Activated CD4-positive, alpha-beta T cell treated with anti-CD3 and anti-CD28 coated beads, Interleukin-2, amount 10 ng/mL, durations not matched to agents 7 days and 5 days (primary cell): Measurements from ENCODE around the gene VPS51. TPM values are rescaled to one million over a fixed set of nuclear protein-coding genes. Genes with fewer than 3 reads are reported as not detected.
A peak's percentile ranks its signal among the peaks of the same experiment; 100 is the strongest.
"Not testable (repeated sequence)": the region's sequence is repeated elsewhere in the genome, so short reads cannot be mapped to it uniquely, and the experiment has no call there.

ENCODE experiments used
- CTCF ChIA-PET: fragments of 350-600 bp; sonication (Branson Sonifier 250); formaldehyde crosslinking; loops from one replicate; lab custom pipeline; 2021; ENCODE audit warnings: antibody characterized with exemption; lab: Charles Lee
- POLR2A ChIA-PET: fragments of 350-600 bp; sonication (Branson Sonifier 250); formaldehyde crosslinking; loops from one replicate; lab custom pipeline; 2021; ENCODE audit warnings: antibody characterized with exemption; lab: Charles Lee
- DNase-seq: peaks from one replicate; pipeline ENCODE4 v3.0.0-alpha.2; 2020
- H3K27ac Mint-ChIP-seq: one replicate; pipeline ENCODE4 v1.8.0; 2021; ENCODE audit warnings: mild to moderate bottlenecking, moderate library complexity, mixed read lengths
- H3K27me3 Mint-ChIP-seq: one replicate; pipeline ENCODE4 v1.8.0; 2021; ENCODE audit warnings: mixed read lengths
- H3K36me3 Mint-ChIP-seq: one replicate; pipeline ENCODE4 v1.8.0; 2021; ENCODE audit warnings: low read depth, mixed read lengths
- H3K4me1 Mint-ChIP-seq: one replicate; pipeline ENCODE4 v1.8.0; 2021; ENCODE audit warnings: mixed read lengths
- H3K4me3 Mint-ChIP-seq: one replicate; pipeline ENCODE4 v1.8.0; 2021; ENCODE audit warnings: mild to moderate bottlenecking, moderate library complexity, mixed read lengths
- H3K9me3 Mint-ChIP-seq: one replicate; pipeline ENCODE4 v1.8.0; 2021; ENCODE audit warnings: mixed read lengths
- total RNA-seq, 2 experiments: library from RNA; stranded (reverse); gene quantifications; one replicate each; pipeline ENCODE4 v1.2.3, GENCODE V29; 2021

The VPS51 gene
- total RNA-seq, 2 experiments from 2014 or later = 146 to 148 TPM

DNA sequence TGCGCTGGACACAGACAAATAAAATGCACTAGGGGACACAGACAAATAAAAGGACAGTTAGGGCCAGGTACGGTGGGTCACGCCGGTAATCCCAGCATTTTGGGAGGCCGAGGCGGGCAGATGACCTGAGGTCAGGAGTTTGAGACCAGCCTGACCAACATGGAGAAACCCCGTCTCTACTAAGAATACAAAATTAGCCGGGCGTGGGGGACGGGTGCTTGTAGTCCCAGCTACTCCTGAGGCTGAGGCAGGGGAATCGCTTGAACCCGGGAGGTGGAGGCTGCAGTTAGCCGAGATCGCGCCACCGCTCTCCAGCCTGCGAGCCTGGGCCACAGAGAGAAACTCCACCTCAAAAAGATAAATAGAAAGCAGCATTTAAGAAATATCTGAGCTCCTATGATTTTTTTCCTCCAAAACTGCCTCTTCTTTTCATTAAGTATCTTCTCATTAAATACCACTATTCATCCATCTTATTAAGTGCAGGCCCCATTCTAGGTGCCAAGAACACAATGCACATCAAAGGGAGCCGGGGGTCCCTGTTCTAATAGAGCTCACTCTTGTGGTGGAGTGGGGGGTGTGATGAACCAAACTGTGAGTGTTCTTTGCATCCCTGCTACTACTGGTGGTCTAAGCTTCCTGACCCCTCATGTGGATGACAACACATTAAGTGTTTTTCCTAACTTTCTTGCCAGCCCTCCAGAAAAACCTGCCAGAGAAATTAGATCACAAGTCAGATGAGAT is 22.3 kb downstream of the VPS51 start:
- CTCF ChIA-PET = interaction anchor here (0.6 to 2.5 kb wide), 18 partner anchors 9 to 484 kb away, joined by 3 to 12 read pairs (median 4); partner anchors contain the start of genes ARL2, CAPN1, CDCA5 and MAJIN
- no peaks in the 10 kb centered on the region for H3K27me3 Mint-ChIP-seq
- POLR2A ChIA-PET = interaction anchor here (0.6 to 1.1 kb wide), 2 partner anchors 144 to 531 kb away, joined by 3 read pairs; partner anchors contain the start of gene POLA2
- no peaks in the 10 kb centered on the region for H3K9me3 Mint-ChIP-seq
- H3K4me3 Mint-ChIP-seq = peak overlapping the region; percentile 87
- peaks cover 40% of the 10 kb centered on the region for H3K36me3 Mint-ChIP-seq
- peak overlapping the region; percentile 96 for H3K27ac Mint-ChIP-seq
- peaks cover 65% of the 10 kb centered on the region for H3K4me1 Mint-ChIP-seq
- DNase-seq = no peak

DNA sequence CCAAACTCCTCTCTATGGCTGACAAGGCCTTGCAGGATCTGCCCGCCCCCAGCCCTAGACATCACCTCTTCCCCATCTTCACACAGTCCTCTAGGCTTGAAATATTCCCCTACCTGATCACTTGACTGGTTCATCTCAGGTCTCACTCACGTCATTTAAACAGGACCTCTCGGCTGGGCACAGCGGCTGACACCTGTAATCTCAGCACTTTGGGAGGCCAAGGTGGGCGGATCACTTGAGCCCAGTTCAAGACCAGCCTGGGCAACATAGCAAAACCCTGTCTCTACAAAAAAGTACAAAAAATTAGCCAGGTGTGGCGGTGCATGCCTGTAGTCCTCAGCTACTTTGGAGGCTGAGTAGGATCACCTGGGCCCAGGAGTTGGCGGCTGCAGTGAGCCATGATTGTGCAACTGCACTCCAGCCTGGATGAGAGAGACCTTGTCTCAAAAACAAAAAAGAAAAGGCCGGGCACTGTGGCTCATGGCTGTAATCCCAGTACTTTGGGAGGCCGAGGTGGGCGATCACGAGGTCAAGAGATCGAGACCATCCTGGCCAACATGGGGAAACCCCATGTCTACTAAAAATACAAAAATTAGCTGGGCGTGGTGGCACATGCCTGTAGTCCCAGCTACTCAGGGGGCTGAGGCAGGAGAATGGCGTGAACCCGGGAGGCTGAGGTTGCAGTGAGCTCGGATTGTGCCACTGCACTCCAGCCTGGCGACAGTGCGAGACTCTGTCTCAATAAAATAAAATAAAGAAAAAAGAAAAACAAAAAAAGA is 23.1 kb downstream of the VPS51 start:
- H3K27ac Mint-ChIP-seq = peak overlapping the region; percentile 99
- H3K4me3 Mint-ChIP-seq, POLR2A ChIA-PET, DNase-seq, H3K27me3 Mint-ChIP-seq, H3K9me3 Mint-ChIP-seq: not testable (repeated sequence)
- CTCF ChIA-PET = interaction anchor here (0.6 to 2.5 kb wide), 7 partner anchors 10 to 110 kb away, joined by 3 to 8 read pairs (median 4); partner anchors contain the start of genes CAPN1, SAC3D1 and SNX15
- peaks cover 42% of the 10 kb centered on the region for H3K36me3 Mint-ChIP-seq
- peaks cover 59% of the 10 kb centered on the region for H3K4me1 Mint-ChIP-seq

DNA sequence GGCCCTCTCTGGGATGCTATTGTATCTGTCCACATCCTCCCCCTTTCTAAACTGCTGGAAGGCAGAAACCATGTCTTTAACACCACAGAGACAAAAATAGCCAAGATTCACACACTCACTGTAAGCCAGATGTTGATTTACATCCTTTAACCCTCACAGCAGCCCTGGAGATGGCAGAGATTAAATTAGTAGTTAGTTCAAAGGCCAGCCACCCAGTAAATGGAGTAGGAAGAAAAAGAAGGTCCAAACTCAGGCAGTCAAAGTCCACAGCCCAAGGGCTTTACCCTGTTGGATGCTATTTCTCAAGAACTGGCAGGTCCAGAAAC is 23.6 kb downstream of the VPS51 start:
- H3K27ac Mint-ChIP-seq = peak overlapping the region; percentile 99
- DNase-seq = no peak
- H3K9me3 Mint-ChIP-seq = no peaks in the 10 kb centered on the region
- peaks cover 46% of the 10 kb centered on the region for H3K36me3 Mint-ChIP-seq
- ChIA-PET CTCF (interaction anchor here (1.4 kb wide), 1 partner anchor 9 kb away, joined by 4 read pairs; no protein-coding TSS in a partner anchor), POLR2A (no interaction called here)
- peaks cover 60% of the 10 kb centered on the region for H3K4me1 Mint-ChIP-seq
- no peaks in the 10 kb centered on the region for H3K27me3 Mint-ChIP-seq
- H3K4me3 Mint-ChIP-seq = no peak overlapping the region

GRCh38 chr11:65120831-65121230 is 24.8 kb downstream of the VPS51 start:
- Mint-ChIP-seq H3K4me3 (peak overlapping the region; percentile 98), H3K27ac (peak overlapping the region; percentile 99), H3K9me3 (no peaks in the 10 kb centered on the region), H3K36me3 (peaks cover 49% of the 10 kb centered on the region), H3K4me1 (peaks cover 54% of the 10 kb centered on the region), H3K27me3 (no peaks in the 10 kb centered on the region)
- DNase-seq = no peak
- ChIA-PET POLR2A (no interaction called here), CTCF (interaction anchor here (0.8 to 2.2 kb wide), 3 partner anchors 11 to 22 kb away, joined by 3 to 6 read pairs (median 4); no protein-coding TSS in a partner anchor)

GRCh38 chr11:65121447-65121864 is 25.4 kb downstream of the VPS51 start:
- H3K36me3 Mint-ChIP-seq = peaks cover 53% of the 10 kb centered on the region

DNA sequence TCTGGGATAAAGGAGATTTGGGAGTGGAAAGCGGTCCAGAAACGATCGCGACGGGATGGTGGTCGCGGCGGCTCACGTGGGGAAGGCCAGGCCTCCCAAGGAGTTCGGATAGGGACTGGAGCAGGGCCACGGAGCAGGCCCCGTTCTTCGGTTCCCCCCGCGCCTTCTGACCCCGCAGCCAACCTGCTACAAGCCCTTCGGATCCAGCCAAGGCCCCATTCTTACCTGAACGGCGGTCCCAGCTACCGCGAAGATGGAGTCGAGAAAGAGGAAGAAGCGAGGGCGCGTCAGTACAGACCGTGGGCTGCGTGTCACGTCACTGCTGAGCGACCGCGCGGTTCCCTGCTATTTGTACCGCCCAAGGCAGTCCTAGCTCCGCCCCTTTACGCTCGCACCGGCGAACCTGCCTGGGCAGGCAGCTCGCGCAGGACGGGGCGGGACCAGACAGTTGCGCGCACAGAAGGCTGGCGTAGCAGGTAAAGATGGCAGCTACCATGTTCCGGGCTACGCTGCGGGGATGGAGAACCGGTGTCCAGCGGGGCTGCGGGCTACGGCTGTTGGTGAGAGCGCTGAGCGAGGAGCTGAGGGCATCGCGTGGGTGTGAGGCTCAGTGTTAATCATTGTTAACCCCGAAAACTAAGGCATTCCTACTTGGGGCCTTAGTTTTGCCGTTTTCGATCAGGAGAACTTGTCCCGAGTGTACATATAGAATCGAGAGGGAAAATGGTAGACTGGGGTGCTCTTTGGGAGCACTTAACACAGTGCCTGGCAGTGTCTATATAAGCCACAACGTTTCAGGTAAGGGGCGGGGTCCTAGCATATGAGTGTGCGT is 26.1 kb downstream of the VPS51 start, which contains the start of the genes FAU and MRPL49:
TSS of gene FAU (minus strand) at position 270 of the 832 bp plus-strand sequence. CDS start 321 bp downstream, outside the sequence.
TSS of gene MRPL49 (plus strand) at position 457 of the 832 bp plus-strand sequence. CDS start at position 483, 26 bp downstream.
- Mint-ChIP-seq H3K4me1 (peaks cover 44% of the 10 kb centered on the region), H3K36me3 (peaks cover 58% of the 10 kb centered on the region), H3K9me3 (no peaks in the 10 kb centered on the region), H3K4me3 (peak within 1 kb of the TSS; percentile 98), H3K27ac (peak within 1 kb of the TSS; percentile 99), H3K27me3 (no peaks in the 10 kb centered on the region)
- ChIA-PET POLR2A (interaction anchor here (0.6 to 1.0 kb wide), 6 partner anchors 10 to 648 kb away, joined by 3 to 5 read pairs (median 3); partner anchors contain the start of gene SYVN1), CTCF (interaction anchor here (0.7 to 2.2 kb wide), 15 partner anchors 9 to 394 kb away, joined by 3 to 8 read pairs (median 4); partner anchors contain the start of genes ARL2 and CAPN1)
- peak; percentile 100 for DNase-seq

More at GRCh38 chr11:65121447-65121864, 25.4 kb downstream of the VPS51 start:
- H3K4me3 Mint-ChIP-seq = peak overlapping the region; percentile 98
- H3K27me3 Mint-ChIP-seq = no peaks in the 10 kb centered on the region
- no peaks in the 10 kb centered on the region for H3K9me3 Mint-ChIP-seq
- peaks cover 47% of the 10 kb centered on the region for H3K4me1 Mint-ChIP-seq
- CTCF ChIA-PET = interaction anchor here (0.8 to 2.2 kb wide), 13 partner anchors 8 to 342 kb away, joined by 3 to 8 read pairs (median 4); partner anchors contain the start of genes ARL2 and CAPN1
- POLR2A ChIA-PET = interaction anchor here (0.6 to 1.0 kb wide), 5 partner anchors 10 to 600 kb away, joined by 3 to 5 read pairs (median 3); partner anchors contain the start of gene SYVN1
- DNase-seq = peak; percentile 40
- H3K27ac Mint-ChIP-seq = peak overlapping the region; percentile 99

DNA sequence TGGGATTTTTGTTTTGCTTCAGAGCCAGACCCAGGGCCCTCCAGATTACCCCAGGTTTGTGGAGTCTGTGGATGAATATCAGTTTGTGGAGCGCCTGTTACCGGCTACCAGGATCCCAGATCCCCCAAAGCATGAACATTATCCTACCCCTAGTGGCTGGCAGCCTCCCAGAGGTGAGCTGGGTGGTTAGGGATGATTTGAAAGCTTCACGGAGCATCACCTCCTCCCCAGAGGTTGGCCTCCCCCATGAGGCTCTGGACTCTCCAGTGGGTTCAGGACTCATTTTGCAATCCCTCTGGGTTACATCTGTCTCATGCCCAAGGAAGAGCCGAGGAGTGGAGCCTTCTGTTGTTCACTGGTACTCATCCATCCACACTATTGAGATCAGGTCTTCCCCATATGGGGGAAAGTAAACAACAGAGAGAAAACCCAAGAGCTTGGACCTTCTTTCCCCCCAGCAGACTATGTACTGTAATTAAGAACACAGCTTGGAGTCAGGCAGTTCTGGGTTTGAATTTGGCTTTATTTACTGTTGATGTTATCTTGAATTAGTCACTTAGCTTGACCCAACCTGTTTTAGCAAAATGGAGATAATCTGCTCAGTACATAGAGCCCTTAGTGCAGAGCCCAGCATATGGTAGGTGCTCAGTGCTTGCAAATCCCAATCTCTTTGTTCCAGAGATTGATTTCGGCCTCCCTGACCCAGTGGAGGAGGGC is 28.6 kb downstream of the VPS51 start:
- no peak for DNase-seq
- H3K4me3 Mint-ChIP-seq = peak overlapping the region; percentile 33
- H3K4me1 Mint-ChIP-seq = peaks cover 32% of the 10 kb centered on the region
- POLR2A ChIA-PET = no interaction called here
- H3K27me3 Mint-ChIP-seq = no peaks in the 10 kb centered on the region
- peaks cover 46% of the 10 kb centered on the region for H3K36me3 Mint-ChIP-seq
- H3K27ac Mint-ChIP-seq = no peak overlapping the region
- CTCF ChIA-PET = interaction anchor here (1.0 to 1.7 kb wide), 3 partner anchors 12 to 14 kb away, joined by 4 read pairs; partner anchors contain the start of gene TM7SF2
- H3K9me3 Mint-ChIP-seq = no peaks in the 10 kb centered on the region

DNA sequence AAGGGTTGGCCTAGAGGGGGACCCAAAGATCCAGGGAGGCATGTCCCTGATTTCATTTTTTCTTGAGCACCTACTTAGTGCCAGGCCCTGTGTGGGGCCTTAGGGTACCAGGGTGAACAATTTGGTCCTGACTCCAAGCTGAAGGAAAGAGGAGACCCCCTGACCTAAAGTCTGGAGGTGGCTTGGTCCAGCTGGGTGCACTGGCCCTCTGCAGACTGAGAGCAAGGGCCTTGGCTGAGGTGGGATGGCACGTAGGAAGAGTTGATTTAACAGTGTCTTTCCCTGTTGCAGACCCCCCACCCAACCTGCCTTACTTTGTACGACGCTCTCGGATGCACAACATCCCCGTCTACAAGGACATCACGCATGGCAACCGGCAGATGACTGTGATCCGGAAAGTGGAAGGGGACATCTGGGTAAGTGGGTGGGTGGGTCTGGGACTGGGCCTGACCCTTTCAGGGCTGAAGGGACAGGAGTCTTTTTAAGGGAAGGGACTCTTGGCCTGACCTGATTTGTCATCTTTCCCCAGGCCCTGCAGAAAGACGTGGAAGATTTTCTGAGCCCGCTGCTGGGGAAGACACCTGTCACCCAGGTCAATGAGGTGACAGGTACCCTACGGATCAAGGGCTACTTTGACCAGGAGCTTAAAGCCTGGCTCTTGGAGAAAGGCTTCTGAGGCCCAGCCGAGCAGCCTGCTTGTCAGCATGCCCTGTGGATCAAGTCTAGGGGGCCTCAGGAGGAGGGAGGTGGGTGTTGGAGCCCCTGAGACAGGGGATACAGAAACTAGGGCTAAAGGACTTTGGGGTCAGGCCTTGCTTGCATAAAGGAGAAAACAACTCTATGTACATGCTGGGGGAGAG is 29.4 kb downstream of the VPS51 start:
- no peak for DNase-seq
- Mint-ChIP-seq H3K4me1 (peaks cover 24% of the 10 kb centered on the region), H3K9me3 (no peaks in the 10 kb centered on the region), H3K36me3 (peaks cover 41% of the 10 kb centered on the region), H3K4me3 (no peak overlapping the region), H3K27ac (no peak overlapping the region), H3K27me3 (no peaks in the 10 kb centered on the region)
- CTCF ChIA-PET = interaction anchor here (1.5 to 1.7 kb wide), 2 partner anchors 13 to 15 kb away, joined by 4 read pairs; partner anchors contain the start of gene TM7SF2
- POLR2A ChIA-PET = no interaction called here

- CTCF ChIA-PET = interaction anchor here (1.4 kb wide), 1 partner anchor 16 kb away, joined by 4 read pairs; no protein-coding TSS in a partner anchor
- no peak for DNase-seq
- no peak overlapping the region for H3K4me3 Mint-ChIP-seq
- no peaks in the 10 kb centered on the region for H3K9me3 Mint-ChIP-seq
- POLR2A ChIA-PET = no interaction called here
- peaks cover 14% of the 10 kb centered on the region for H3K4me1 Mint-ChIP-seq
- H3K27ac Mint-ChIP-seq = no peak overlapping the region
- H3K27me3 Mint-ChIP-seq = no peaks in the 10 kb centered on the region
- peaks cover 32% of the 10 kb centered on the region for H3K36me3 Mint-ChIP-seq
These were observed 30.7 kb downstream of the VPS51 start for GRCh38 chr11:65126624-65127274.
